Measurements from ENCODE around the gene COLGALT1. TPM values are rescaled to one million over a fixed set of nuclear protein-coding genes. Genes with fewer than 3 reads are reported as not detected.

The COLGALT1 gene
- total RNA-seq, 2 donors from 2014 or later = 48.3 to 53.3 TPM

GRCh38 chr19:17610384-17610783, 54.9 kb downstream of the COLGALT1 start:
- ATAC-seq (no peak), DNase-seq (no peak)
- intact Hi-C loops (cut with DNase I, micrococcal nuclease) = no loop called here

GRCh38 chr19:17611462-17612244, 56.2 kb downstream of the COLGALT1 start:
- intact Hi-C loops (cut with DNase I, micrococcal nuclease) = no loop called here
- no peak for ATAC-seq
- no peak for DNase-seq

- intact Hi-C loops (cut with DNase I, micrococcal nuclease) = no loop called here
- no peak for ATAC-seq
Observed at GRCh38 chr19:17614476-17614875, 59.0 kb downstream of the COLGALT1 start.

GRCh38 chr19:17615889-17616685, 60.6 kb downstream of the COLGALT1 start:
- DNase-seq = no peak

More at GRCh38 chr19:17614476-17614875, 59.0 kb downstream of the COLGALT1 start:
- DNase-seq = no peak

GRCh38 chr19:17616686-17616960, 61.2 kb downstream of the COLGALT1 start:
- no peak for ATAC-seq
- no peak for DNase-seq
- intact Hi-C loops (cut with DNase I, micrococcal nuclease) = no loop called here

More at GRCh38 chr19:17615889-17616685, 60.6 kb downstream of the COLGALT1 start:
- intact Hi-C loops (cut with DNase I, micrococcal nuclease) = no loop called here
- no peak for ATAC-seq

GRCh38 chr19:17616961-17617806, 61.7 kb downstream of the COLGALT1 start:
- DNase-seq (no peak), ATAC-seq (no peak)
- intact Hi-C loops (cut with DNase I, micrococcal nuclease) = no loop called here

GRCh38 chr19:17617807-17618192, 62.4 kb downstream of the COLGALT1 start:
- intact Hi-C loops (cut with DNase I, micrococcal nuclease) = no loop called here
- no peak for DNase-seq
- no peak for ATAC-seq

GRCh38 chr19:17618281-17618903, 62.9 kb downstream of the COLGALT1 start:
- ATAC-seq = no peak
- DNase-seq = no peak
- intact Hi-C loops (cut with DNase I, micrococcal nuclease) = no loop called here

- intact Hi-C loops (cut with DNase I, micrococcal nuclease) = no loop called here
- ATAC-seq (no peak), DNase-seq (no peak)
Observed at GRCh38 chr19:17618936-17619335, 63.5 kb downstream of the COLGALT1 start.

- intact Hi-C loops (cut with DNase I, micrococcal nuclease) = no loop called here
- ATAC-seq = no peak
- DNase-seq = no peak
Observed at GRCh38 chr19:17620696-17621095, 65.2 kb downstream of the COLGALT1 start.

- intact Hi-C loops (cut with DNase I, micrococcal nuclease) = no loop called here
- DNase-seq (no peak), ATAC-seq (no peak)
Observed at GRCh38 chr19:17623224-17623935, 67.9 kb downstream of the COLGALT1 start.

GRCh38 chr19:17624314-17624991, 69.0 kb downstream of the COLGALT1 start:
- intact Hi-C loops (cut with DNase I, micrococcal nuclease) = no loop called here
- ATAC-seq (no peak), DNase-seq (no peak)

- ATAC-seq (no peak), DNase-seq (no peak)
- intact Hi-C loops (cut with DNase I, micrococcal nuclease) = no loop called here
Observed at GRCh38 chr19:17625043-17625442, 69.6 kb downstream of the COLGALT1 start.

GRCh38 chr19:17625980-17626379, 70.5 kb downstream of the COLGALT1 start:
- no peak for ATAC-seq
- intact Hi-C loops (cut with DNase I, micrococcal nuclease) = no loop called here

GRCh38 chr19:17626456-17627015, 71.1 kb downstream of the COLGALT1 start:
- ATAC-seq = no peak
- intact Hi-C loops (cut with DNase I, micrococcal nuclease) = no loop called here

More at GRCh38 chr19:17625980-17626379, 70.5 kb downstream of the COLGALT1 start:
- no peak for DNase-seq

GRCh38 chr19:17627161-17627560, 71.7 kb downstream of the COLGALT1 start:
- no peak for ATAC-seq
- intact Hi-C loops (cut with DNase I, micrococcal nuclease) = no loop called here
- no peak for DNase-seq

More at GRCh38 chr19:17626456-17627015, 71.1 kb downstream of the COLGALT1 start:
- DNase-seq = no peak

GRCh38 chr19:17627921-17628320, 72.5 kb downstream of the COLGALT1 start:
- intact Hi-C loops (cut with DNase I, micrococcal nuclease) = no loop called here
- ATAC-seq (no peak), DNase-seq (no peak)

GRCh38 chr19:17629760-17630159, 74.3 kb downstream of the COLGALT1 start:
- ATAC-seq (no peak), DNase-seq (no peak)
- intact Hi-C loops (cut with DNase I, micrococcal nuclease) = no loop called here
